T follicular helper cell (primary cell): ENCODE measurements around the gene SMC3.
"Not testable (repeated sequence)": the region's sequence is repeated elsewhere in the genome, so short reads cannot be mapped to it uniquely, and the experiment has no call there.

ENCODE experiments used
- DNase-seq: peaks from one replicate; pipeline ENCODE4 v3.0.0-alpha.2; 2020; ENCODE audit warnings: low read depth

The SMC3 gene

GRCh38 chr10:110625356-110625894 is 57.9 kb downstream of the SMC3 start:
- DNase-seq = no peak

GRCh38 chr10:110625951-110626855 is 58.7 kb downstream of the SMC3 start:
- no peak for DNase-seq

GRCh38 chr10:110628161-110628560 is 60.7 kb downstream of the SMC3 start:
- no peak for DNase-seq

- no peak for DNase-seq
Observed at GRCh38 chr10:110629680-110630191, 62.2 kb downstream of the SMC3 start.

GRCh38 chr10:110631934-110632333 is 64.4 kb downstream of the SMC3 start:
- DNase-seq = no peak

- no peak for DNase-seq
Observed at GRCh38 chr10:110632591-110633215, 65.2 kb downstream of the SMC3 start.

GRCh38 chr10:110634527-110635209 is 67.2 kb downstream of the SMC3 start:
- no peak for DNase-seq

GRCh38 chr10:110636572-110636931 is 69.1 kb downstream of the SMC3 start:
- no peak for DNase-seq

GRCh38 chr10:110636932-110637557 is 69.5 kb downstream of the SMC3 start:
- no peak for DNase-seq

GRCh38 chr10:110637558-110638053 is 70.1 kb downstream of the SMC3 start:
- DNase-seq = no peak

- no peak for DNase-seq
Observed at GRCh38 chr10:110638319-110638718, 70.8 kb downstream of the SMC3 start.

GRCh38 chr10:110639046-110639445 is 71.6 kb downstream of the SMC3 start:
- not testable (repeated sequence) for DNase-seq

GRCh38 chr10:110639858-110640257 is 72.4 kb downstream of the SMC3 start:
- not testable (repeated sequence) for DNase-seq

- DNase-seq = no peak
Observed at GRCh38 chr10:110641256-110641655, 73.8 kb downstream of the SMC3 start.

GRCh38 chr10:110642204-110643034 is 74.9 kb downstream of the SMC3 start:
- no peak for DNase-seq

GRCh38 chr10:110643035-110643652 is 75.6 kb downstream of the SMC3 start:
- no peak for DNase-seq

GRCh38 chr10:110643653-110644597 is 76.4 kb downstream of the SMC3 start, which contains the start of gene RBM20:
RBM20 (plus strand) TSS chr10:110644336; CDS start chr10:110644455, 119 bp downstream.
- no peak for DNase-seq

- DNase-seq = no peak
Observed at GRCh38 chr10:110644598-110645462, 77.3 kb downstream of the SMC3 start.
